NCI-H524 (cell line): Measurements from ENCODE around the gene CADPS.
A peak's percentile ranks its signal among the peaks of the same experiment; 100 is the strongest.

Source experiments
- DNase-seq, 2 experiments: peaks; one replicate each; lab custom pipeline; 2025; lab: John Stamatoyannopoulos, UW

CADPS gene

GRCh38 chr3:62439978-62440377, 435.2 kb downstream of the CADPS start:
- no peak for DNase-seq

- DNase-seq = no peak
These were observed 435.9 kb downstream of the CADPS start for GRCh38 chr3:62439176-62439813.

- DNase-seq = no peak
These were observed 438.4 kb downstream of the CADPS start for GRCh38 chr3:62436785-62437184.

- peak; percentile 88 to 95 for DNase-seq
These were observed 441.8 kb downstream of the CADPS start for GRCh38 chr3:62433396-62433795.

GRCh38 chr3:62421207-62421606, 454.0 kb downstream of the CADPS start:
- DNase-seq = peak; percentile 42 to 71

GRCh38 chr3:62416144-62416543, 459.1 kb downstream of the CADPS start:
- no peak for DNase-seq

- DNase-seq = peak; percentile 89 to 95
These were observed 459.9 kb downstream of the CADPS start for GRCh38 chr3:62415312-62415801.

GRCh38 chr3:62414786-62415185, 460.4 kb downstream of the CADPS start:
- DNase-seq = peak in 1 of 2 experiments; percentile 14

- no peak for DNase-seq
These were observed 461.5 kb downstream of the CADPS start for GRCh38 chr3:62413687-62414086.

- no peak for DNase-seq
These were observed 468.3 kb downstream of the CADPS start for GRCh38 chr3:62406945-62407344.

- no peak for DNase-seq
These were observed 469.6 kb downstream of the CADPS start for GRCh38 chr3:62405566-62405965.

GRCh38 chr3:62405135-62405534, 470.1 kb downstream of the CADPS start:
- no peak for DNase-seq

GRCh38 chr3:62404321-62404720, 470.9 kb downstream of the CADPS start:
- DNase-seq = no peak

- no peak for DNase-seq
These were observed 471.5 kb downstream of the CADPS start for GRCh38 chr3:62403765-62404164.

GRCh38 chr3:62392626-62393292, 482.5 kb downstream of the CADPS start:
- DNase-seq = no peak

GRCh38 chr3:62387251-62387650, 488.0 kb downstream of the CADPS start:
- DNase-seq = no peak

- DNase-seq = peak; percentile 65 to 83
These were observed 495.9 kb downstream of the CADPS start for GRCh38 chr3:62379321-62379798.

- DNase-seq = peak in 1 of 2 experiments; percentile 37
These were observed 496.3 kb downstream of the CADPS start for GRCh38 chr3:62378921-62379320.

GRCh38 chr3:62378311-62378789, 496.9 kb downstream of the CADPS start:
- DNase-seq = peak; percentile 45 to 56

GRCh38 chr3:62376906-62377877, 498.0 kb downstream of the CADPS start:
- DNase-seq = no peak

GRCh38 chr3:62376454-62376720, 498.8 kb downstream of the CADPS start:
- DNase-seq = no peak
